Peyer's patch (tissue), 4 donors: ENCODE measurements around the gene IL21R.

ENCODE experiments used
- POLR2A ChIP-seq, 2 donors: fragments of 450-650 bp; IDR thresholded peaks; one replicate each; pipeline ENCODE4 v1.5.1; 2017; ENCODE audit warnings: antibody characterized with exemption in 2 of 2, mild to moderate bottlenecking in 2 of 2, moderate library complexity in 2 of 2
- TF ChIP-seq, protein P1 (sequence below), 6 experiments: fragments of 450-650 bp in 4 of 6; fragments of 200-600 bp in 2 of 6; sonication (generic) in 1 of 6; IDR thresholded peaks; one replicate each; pipeline ENCODE4 v1.5.1; 2017 to 2019; ENCODE audit warnings: antibody characterized with exemption in 6 of 6, mild to moderate bottlenecking in 3 of 6, moderate library complexity in 1 of 6

GRCh38 chr16:27406511-27407128, 4.6 kb downstream of the IL21R start:
- TF ChIP-seq, protein P1, sequence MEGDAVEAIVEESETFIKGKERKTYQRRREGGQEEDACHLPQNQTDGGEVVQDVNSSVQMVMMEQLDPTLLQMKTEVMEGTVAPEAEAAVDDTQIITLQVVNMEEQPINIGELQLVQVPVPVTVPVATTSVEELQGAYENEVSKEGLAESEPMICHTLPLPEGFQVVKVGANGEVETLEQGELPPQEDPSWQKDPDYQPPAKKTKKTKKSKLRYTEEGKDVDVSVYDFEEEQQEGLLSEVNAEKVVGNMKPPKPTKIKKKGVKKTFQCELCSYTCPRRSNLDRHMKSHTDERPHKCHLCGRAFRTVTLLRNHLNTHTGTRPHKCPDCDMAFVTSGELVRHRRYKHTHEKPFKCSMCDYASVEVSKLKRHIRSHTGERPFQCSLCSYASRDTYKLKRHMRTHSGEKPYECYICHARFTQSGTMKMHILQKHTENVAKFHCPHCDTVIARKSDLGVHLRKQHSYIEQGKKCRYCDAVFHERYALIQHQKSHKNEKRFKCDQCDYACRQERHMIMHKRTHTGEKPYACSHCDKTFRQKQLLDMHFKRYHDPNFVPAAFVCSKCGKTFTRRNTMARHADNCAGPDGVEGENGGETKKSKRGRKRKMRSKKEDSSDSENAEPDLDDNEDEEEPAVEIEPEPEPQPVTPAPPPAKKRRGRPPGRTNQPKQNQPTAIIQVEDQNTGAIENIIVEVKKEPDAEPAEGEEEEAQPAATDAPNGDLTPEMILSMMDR (IDR thresholded peaks at IDR 0.05), result no peak
- TF ChIP-seq POLR2A (IDR thresholded peaks at IDR 0.05), result no peak
